GM19372 (cell line): ENCODE data around the gene CAPNS1.
"Not testable (repeated sequence)": the region's sequence is repeated elsewhere in the genome, so short reads cannot be mapped to it uniquely, and the experiment has no call there.

Source experiments
- ATAC-seq: cut with Tn5 transposase; IDR thresholded peaks from one replicate; pipeline ENCODE4 v1.9.1; 2021; ENCODE audit warnings: mild to moderate bottlenecking, low read depth, moderate library complexity; ENCODE audit not compliant: unreplicated experiment

CAPNS1 gene

GRCh38 chr19:36144624-36145023 lies 4.8 kb downstream of the CAPNS1 start:
- ATAC-seq, result no peak

GRCh38 chr19:36149673-36150406 lies 10.0 kb downstream of the CAPNS1 start:
- no peak for ATAC-seq

- ATAC-seq, result no peak
Observed at GRCh38 chr19:36150586-36150985, 10.7 kb downstream of the CAPNS1 start.

DNA sequence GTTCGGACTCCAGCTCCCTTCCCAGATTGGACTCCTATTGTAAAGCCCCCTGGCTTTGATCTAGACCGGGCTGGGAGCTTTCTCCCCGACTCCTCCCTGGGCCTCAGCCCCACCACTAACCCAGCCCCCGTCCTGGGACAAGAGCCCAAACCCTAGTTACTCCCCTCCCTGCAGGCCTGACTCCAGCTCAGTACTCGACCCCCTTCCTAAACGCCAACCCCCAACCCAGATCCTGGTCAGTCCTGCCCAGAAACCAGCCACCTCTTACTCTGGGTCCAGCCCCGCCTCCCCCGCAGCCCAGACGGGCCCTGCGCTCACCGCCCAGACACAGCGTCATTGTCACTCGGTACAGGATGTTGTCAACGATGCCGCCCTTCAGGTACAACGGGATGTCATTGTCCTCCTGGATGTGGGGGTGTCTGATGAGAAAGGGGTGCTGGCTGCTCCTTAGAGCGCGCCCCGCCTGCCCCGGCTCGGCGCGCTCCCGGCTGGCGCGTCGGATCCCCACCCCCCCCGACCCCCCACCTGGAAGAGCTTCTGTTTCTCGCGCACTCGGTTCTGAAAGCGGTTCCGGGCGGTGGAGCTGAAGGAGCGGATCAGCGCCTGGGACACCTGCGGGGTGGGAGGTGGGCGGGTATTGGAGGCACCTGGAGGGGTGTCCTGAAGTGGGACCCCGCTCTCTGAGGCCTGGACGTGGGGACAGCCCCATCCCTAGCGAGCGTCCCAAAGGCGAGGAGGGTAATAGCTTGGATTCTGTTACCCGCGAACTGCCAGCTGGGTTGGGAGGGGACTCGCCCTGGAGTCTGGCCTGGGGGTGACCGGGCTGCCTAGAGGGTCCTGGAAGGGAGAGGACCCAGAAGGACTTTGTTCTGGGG lies 11.5 kb downstream of the CAPNS1 start:
- ATAC-seq, result no peak

GRCh38 chr19:36152019-36152351 lies 12.1 kb downstream of the CAPNS1 start:
- no peak for ATAC-seq

GRCh38 chr19:36152352-36153091 lies 12.7 kb downstream of the CAPNS1 start, which contains the start of gene COX7A1:
TSS of gene COX7A1 (minus strand) at chr19:36152447. CDS start at chr19:36152407, 40 bp downstream.
- ATAC-seq, result no peak

GRCh38 chr19:36153126-36153525 lies 13.3 kb downstream of the CAPNS1 start:
- no peak for ATAC-seq

GRCh38 chr19:36160821-36161596 lies 21.1 kb downstream of the CAPNS1 start:
- no peak for ATAC-seq

- no peak for ATAC-seq
Observed at GRCh38 chr19:36163813-36164212, 23.9 kb downstream of the CAPNS1 start.

DNA sequence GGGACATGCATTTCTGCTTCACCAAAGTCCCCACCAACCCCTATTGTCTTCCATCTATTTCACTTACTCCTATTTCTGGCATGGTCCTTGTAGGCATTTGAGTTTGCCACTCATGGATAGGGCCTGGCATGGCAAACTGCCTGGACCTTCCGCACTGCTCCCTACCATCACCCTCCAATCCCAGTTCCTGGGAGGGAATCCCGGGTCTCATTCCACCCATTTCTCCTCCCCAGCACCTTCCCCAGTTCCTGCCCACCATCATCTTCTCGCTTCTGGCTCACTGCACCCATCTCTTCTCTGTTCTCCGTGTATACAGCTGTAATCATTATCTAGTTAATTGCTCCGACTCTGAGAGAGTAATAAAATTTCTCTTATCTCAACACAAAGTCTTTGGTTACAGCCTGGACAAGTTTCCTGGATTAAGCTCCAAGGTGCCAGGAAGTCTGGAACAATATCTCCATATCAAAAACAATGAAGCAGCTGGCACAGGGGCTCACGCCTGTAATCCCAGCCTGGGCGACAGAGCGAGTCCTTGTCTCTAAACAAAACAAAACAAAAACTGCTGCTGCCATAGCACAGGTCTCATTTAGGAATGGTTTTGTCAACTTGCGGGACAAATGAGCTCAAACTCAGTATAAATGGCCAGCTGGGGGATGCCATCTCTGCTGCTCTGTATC lies 29.4 kb downstream of the CAPNS1 start:
- no peak for ATAC-seq

DNA sequence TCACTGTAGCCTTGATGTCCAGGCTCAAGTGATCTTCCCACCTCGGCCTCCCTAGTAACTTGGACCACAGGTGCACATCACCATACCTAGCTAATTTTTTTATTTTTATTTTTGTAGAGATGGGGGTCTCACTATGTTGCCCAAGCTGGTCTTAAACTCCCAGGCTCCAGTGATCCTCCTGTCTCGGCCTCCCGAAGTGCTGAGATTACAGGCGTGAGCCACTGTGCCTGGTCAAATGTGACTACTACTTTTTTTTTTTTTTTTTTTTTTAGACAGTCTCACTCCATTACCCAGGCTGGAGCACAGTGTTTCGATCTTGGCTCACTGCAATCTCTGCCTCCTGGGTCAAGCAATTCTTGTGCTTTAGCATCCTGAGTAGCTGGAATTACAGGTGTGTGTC lies 33.0 kb downstream of the CAPNS1 start:
- no peak for ATAC-seq

GRCh38 chr19:36173846-36174245 lies 34.0 kb downstream of the CAPNS1 start:
- not testable (repeated sequence) for ATAC-seq

- not testable (repeated sequence) for ATAC-seq
Observed at GRCh38 chr19:36179077-36179476, 39.2 kb downstream of the CAPNS1 start.

- no peak for ATAC-seq
Observed at GRCh38 chr19:36182612-36183244, 42.9 kb downstream of the CAPNS1 start.

DNA sequence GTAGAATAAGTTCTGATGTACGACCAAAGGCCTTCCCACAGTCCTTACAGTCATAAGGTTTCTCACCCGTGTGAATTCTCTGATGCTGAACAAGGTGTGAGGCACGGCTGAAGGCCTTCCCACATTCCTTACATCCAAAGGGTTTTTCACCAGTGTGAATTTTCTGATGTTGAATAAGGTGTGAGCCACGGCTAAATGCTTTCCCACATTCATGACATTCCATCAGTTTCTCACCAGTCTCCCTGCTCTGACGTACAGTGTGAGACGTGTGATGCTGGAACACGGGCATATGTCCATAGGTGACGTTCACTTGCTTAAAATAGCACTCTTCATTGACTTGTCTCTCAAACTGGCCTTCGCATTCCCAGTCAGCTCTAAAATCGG lies 43.4 kb downstream of the CAPNS1 start:
- ATAC-seq, result no peak

GRCh38 chr19:36186722-36187121 lies 46.9 kb downstream of the CAPNS1 start:
- not testable (repeated sequence) for ATAC-seq

GRCh38 chr19:36196249-36196648 lies 56.4 kb downstream of the CAPNS1 start:
- no peak for ATAC-seq

- ATAC-seq, result no peak
Observed at GRCh38 chr19:36198119-36198518, 58.3 kb downstream of the CAPNS1 start.
